ENCODE measurements around the gene SOD3. TPM values are rescaled to one million over a fixed set of nuclear protein-coding genes. Genes with fewer than 3 reads are reported as not detected.

SOD3 gene
- total and polyA plus RNA-seq, 2 of the 13 experiments (the other 11 are each of a cell fraction or from before 2014, with no cell fraction given) = 0.04 TPM; not detected in 1

DNA sequence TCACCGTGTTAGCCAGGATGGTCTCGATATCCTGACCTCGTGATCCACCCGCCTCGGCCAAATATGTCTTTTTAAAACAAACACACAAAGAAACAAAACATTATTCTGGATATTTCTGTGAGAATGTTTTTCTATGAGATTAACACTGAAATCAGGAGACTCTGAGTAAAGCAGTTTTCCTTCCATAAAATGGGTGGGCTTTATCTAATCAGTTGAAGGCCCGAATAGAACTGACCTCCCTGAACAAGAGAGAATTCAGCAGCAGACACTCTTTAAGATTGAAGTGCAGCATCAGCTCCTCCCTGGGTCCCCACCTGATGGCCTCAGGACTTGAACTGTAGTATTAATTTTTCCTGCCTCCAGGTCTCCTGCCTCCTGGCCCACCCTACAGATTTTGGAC, 22.4 kb upstream of the SOD3 start:
- CTCF ChIA-PET (ENCODE audit: low intra/inter-chr PET ratio, low total read pairs) = no interaction called here

More for the DNA sequence above, 22.4 kb upstream of the SOD3 start:
- H3K4me2 ChIP-seq (ENCODE audit: low read depth, low read length) = no peak overlapping the region
- no peak overlapping the region for H3K9ac ChIP-seq (ENCODE audit: insufficient read depth, low read depth, low read length)
- H2AFZ ChIP-seq (ENCODE audit: low read length) = no peak overlapping the region
- no peaks in the 10 kb centered on the region for H3K9me3 ChIP-seq (ENCODE audit: low read length)
- no peak for FAIRE-seq
- no peaks in the 10 kb centered on the region for H3K79me2 ChIP-seq (ENCODE audit: insufficient read depth, low read length)
- TF ChIP-seq BRF2 (CRISPR knock-in tag; IDR thresholded peaks at IDR 0.05) (no peak), ZFYVE20 (CRISPR knock-in tag; IDR thresholded peaks at IDR 0.05; ENCODE audit: borderline replicate concordance, low read depth) (no peak), ZNF878 (CRISPR knock-in tag; IDR thresholded peaks at IDR 0.05) (no peak), SIX4 (CRISPR knock-in tag; IDR thresholded peaks at IDR 0.05) (no peak), ZNF275 (CRISPR knock-in tag; IDR thresholded peaks at IDR 0.05; ENCODE audit: borderline replicate concordance) (no peak), HNRNPL (IDR thresholded peaks at IDR 0.05; ENCODE audit: low read depth, low read length) (no peak), ZNF768 (CRISPR knock-in tag; IDR thresholded peaks at IDR 0.05) (no peak), MATR3 (CRISPR knock-in tag; IDR thresholded peaks at IDR 0.05) (no peak)
- TF ChIP-seq, protein P1, sequence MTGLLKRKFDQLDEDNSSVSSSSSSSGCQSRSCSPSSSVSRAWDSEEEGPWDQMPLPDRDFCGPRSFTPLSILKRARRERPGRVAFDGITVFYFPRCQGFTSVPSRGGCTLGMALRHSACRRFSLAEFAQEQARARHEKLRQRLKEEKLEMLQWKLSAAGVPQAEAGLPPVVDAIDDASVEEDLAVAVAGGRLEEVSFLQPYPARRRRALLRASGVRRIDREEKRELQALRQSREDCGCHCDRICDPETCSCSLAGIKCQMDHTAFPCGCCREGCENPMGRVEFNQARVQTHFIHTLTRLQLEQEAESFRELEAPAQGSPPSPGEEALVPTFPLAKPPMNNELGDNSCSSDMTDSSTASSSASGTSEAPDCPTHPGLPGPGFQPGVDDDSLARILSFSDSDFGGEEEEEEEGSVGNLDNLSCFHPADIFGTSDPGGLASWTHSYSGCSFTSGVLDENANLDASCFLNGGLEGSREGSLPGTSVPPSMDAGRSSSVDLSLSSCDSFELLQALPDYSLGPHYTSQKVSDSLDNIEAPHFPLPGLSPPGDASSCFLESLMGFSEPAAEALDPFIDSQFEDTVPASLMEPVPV (CRISPR knock-in tag; IDR thresholded peaks at IDR 0.05) = no peak
- BruUV-seq (replicated peaks) = no TSS peak
- H3K4me1 ChIP-seq (ENCODE audit: insufficient read depth, low read length) = no peaks in the 10 kb centered on the region
- POLR2A ChIA-PET = no interaction called here
- intact Hi-C loops (cut with micrococcal nuclease; ENCODE audit: unreplicated experiment) = no loop called here
- H3K27me3 ChIP-seq (ENCODE audit: control insufficient read depth in 1 of 2, insufficient read depth in 2 of 2, low read length in 2 of 2) = no peaks in the 10 kb centered on the region
- 59% methylated on average over 6 of the region's 6 CpGs for WGBS (ENCODE audit: low lambda C conversion rate)
- no peaks in the 10 kb centered on the region for H4K20me1 ChIP-seq (ENCODE audit: insufficient read depth, low read length)
- in situ Hi-C loops (cut with HindIII; ENCODE audit: extremely low pct_ligation_motif_present, low pct_unique_long_range_greater_than_20kb) = no loop called here
- no peak overlapping the region for H3K4me3 ChIP-seq (replicated peaks in 1 of 3; ENCODE audit: insufficient read depth in 1 of 3, low read depth in 2 of 3, low read length in 3 of 3)
- no peak overlapping the region for H3K27ac ChIP-seq (ENCODE audit: extremely low read length, insufficient read depth, low read length)
- no peak for DNase-seq (ENCODE audit: low spot score)
- no peak for ATAC-seq
- H3K36me3 ChIP-seq (replicated peaks in 1 of 2; ENCODE audit: control insufficient read depth in 1 of 2, insufficient read depth in 2 of 2, low read length in 2 of 2) = no peaks in the 10 kb centered on the region
